GM19324 (cell line): ENCODE results near the gene PIH1D1.

ENCODE experiments used
- ATAC-seq: cut with Tn5 transposase; IDR thresholded peaks from one replicate; pipeline ENCODE4 v1.9.1; 2021; ENCODE audit warnings: mild to moderate bottlenecking, moderate library complexity; ENCODE audit not compliant: unreplicated experiment, low FRiP score

Gene PIH1D1

DNA sequence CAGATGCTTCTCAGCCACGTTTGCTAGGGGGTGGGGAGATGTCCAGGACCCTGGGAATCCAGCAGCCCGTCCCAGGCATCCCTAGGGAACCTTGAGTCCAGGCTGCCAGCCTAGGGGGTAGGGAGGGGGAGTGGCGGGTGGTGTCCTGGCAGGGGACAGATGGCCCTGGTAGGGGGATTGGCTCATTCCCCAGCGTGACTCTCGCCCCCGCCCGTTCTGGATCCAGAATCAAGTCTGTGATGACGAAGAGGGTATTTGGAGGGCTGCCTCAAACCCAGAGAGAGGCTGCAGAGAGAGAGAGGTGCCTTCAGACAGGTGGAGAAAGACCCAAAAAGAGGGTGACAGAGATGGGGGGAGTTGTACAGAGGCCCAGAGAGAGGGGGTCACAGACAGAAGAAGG is 14.4 kb downstream of the PIH1D1 start:
- ATAC-seq: no peak

DNA sequence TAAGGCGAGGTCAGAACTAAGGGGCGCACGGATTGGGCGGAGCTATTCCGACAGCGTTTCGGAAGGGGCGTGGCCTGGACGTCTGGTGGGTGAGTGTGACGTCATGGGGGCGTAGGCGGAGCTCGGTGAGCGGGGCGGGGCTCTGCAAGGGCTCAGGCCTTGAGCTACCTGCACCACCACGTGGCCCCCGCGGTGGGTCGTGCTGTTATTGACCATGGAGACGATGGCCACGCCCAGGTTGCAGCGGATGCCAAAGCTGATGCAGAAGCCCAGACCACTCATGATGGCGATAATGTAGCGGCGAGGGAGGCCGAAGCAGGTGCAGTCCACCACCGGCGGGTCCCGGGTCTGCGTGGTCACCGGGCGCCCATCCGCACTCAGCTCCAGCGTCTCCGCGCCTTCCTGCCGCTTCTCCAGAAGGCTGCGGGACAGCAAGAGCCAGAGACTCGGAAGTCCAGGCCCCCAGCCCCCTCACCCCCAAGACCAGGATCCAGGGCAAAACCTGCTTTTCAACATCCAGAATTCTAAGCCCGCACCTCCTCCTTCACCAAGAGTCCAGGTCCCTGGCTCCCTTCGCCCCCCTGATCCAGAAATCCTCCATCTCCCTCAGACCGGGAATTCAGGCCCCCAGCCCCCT is 15.1 kb downstream of the PIH1D1 start:
- ATAC-seq: no peak

DNA sequence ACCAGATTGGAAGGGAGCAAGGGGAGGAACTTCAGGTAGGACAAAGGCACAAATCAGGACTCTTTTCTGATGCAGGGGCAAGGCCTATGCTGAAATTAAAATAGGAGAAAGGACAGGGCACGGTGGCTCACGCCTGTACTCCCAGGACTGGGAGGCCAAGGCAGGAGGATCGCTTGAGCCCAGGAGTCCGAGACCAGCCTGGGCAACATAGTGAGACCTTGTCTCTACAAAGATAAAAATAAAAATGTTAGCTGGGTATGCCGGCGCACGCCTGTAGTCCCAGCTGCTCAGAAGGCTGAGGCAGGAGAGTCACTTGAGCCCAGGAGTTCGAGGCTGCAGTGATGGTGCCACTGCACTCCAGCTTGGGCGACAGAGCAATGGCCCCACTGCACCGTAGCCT is 15.9 kb downstream of the PIH1D1 start:
- no peak for ATAC-seq

DNA sequence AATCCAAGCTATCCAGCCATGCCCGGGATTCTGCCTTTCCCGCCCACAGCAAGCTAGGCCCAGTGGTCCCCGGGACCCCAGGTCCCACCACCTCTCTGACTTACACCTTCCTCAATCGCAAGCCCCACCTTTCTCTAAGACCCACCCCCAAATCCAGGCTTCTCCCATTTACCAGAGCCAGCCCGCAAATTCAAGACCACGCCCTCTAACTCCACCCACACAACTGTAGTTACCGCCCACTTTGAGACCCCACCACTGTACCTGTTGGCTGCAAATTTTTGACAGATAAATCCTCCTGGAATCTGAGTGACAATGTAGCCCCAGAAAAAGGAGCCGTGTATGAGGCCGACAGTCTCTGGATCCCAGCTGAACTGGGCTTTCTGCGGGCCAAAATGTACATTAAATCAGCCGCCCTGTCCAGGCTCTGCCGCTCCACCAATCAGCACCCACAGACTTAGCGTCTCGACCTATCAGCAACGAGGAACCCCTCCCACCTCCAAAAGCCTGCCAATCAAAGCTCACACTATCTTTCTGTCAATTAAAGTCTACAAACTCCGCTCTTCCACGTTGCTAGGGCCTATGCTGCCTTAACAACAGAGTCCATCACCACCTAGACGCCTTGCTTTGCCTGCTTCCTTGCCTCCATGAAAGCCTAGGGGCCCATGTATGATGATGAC is 16.6 kb downstream of the PIH1D1 start:
- ATAC-seq: no peak

DNA sequence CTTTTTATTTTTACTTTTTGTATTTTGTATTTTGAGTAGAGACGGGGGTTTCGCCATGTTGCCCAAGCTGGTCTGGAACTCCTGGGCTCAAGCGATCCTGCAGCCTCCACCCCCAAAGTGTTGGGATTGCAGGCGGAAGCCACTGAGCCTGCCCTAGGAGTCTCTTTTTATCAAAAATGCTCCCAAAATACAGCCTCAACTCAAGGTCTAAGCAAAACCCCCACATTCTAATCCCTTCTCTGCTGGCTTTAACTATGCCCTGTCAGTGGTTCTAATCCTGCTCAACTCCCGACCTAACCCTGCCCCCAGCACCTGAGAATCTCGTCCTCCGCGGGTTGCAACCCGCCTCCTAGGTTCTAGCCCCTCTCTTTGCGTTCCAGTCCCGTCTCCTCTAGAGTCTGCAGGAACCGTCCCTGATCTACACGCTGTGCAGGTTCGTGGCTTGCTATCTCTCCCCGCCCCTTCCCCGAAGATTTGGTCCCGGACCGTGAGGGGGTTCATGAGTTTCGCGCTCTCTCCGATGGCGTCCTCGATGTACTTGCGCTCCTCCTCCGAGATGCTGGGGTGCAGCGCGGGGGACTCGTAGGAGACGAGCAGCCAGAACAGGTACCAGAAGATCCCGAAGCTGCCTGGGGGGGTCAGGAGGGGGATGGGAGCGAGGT is 18.2 kb downstream of the PIH1D1 start:
- ATAC-seq: no peak

DNA sequence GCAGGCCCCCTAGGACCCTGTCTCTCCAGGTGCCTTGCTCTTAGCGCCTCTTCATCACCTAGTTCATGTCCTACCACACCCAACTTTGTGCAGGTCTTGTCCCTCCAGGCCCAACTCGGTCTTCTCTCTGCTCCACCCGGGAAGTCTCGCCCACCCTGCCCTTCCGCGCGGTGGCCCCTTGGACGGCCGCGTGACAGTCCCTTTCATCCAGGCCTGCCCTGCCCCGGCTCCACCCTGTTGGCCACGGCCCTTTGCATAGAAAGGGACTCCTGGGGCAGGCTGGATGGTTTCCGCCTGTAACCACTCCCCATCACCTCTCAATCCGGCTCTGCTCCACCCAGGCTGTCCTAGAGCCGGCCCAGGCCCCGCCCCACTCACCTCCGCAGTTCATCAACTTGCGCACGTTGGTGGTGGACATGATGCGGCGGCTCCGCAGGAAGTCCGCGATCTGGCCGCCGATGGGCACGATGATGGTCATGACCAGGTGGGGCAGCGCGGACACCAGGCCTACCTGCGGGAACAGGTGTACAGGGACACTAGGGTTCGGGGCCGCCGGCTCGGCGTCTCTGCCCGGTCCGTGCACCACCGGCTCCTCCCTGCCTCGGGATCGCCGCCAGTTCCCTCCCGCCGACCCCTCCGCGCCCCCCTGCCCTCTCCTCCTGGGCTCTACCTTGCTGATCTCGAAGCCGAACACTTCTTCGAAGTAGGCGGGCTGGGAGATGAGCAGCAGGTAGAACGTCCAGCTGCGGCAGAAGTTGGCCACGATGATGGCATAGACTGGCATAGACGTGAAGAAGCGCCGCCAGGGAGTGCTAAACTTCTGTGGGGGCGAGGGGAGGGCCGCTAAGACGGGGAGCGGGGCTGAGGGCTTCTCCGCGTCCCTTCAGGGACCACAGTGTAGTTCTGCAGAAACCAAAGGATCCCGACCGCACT is 19.2 kb downstream of the PIH1D1 start:
- ATAC-seq: no peak

DNA sequence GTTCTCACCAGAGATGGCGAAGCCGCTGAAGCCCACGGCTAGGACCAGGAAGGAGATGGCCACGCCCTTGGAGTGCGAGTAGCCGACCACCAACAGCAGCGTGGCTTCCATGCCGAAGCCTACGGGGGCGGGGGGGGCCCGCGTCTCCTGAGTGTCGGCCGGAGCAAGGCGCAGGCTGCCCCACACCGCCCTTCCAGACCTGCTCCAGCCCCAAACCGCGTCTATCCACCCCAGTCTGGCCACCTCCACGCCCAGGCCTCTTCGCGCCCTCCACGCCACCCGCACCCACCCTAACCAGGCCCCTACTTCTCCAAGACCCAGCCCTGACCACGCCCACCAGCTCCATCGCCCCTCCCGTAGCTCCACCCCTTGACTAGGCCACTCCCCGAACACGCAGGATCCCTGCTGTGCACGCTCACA is 20.3 kb downstream of the PIH1D1 start:
- ATAC-seq: no peak

DNA sequence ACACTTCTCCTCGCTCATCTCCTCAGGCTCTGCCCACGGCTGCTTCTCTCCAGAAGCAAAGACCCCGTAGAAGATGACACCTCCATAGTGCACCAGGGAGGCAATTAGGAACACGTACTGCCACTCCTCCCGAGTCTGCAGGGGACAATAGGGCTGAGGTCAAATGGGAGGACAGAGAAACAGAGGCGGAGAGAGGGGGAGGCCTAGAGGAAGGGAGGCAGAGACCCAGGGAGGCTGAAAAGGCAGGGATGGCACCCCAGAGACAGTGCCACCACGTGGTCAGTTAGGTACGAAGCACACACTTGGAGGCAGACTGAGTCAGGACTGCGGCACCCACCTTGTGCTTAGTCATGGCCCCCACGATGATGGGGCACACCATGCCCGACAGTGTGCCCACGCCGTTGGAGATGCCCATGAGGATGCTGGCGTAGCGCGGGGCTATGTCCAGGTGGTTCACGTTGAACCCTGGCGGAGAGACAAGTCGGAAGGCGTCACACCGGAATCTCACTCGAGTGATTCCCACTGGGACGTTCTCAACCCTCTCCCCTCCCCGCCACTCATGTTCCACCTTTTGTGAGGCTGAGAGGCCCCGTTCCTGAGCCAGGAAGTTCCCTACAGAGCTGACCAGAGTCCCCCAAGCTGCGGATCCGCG is 20.8 kb downstream of the PIH1D1 start:
- ATAC-seq: no peak

DNA sequence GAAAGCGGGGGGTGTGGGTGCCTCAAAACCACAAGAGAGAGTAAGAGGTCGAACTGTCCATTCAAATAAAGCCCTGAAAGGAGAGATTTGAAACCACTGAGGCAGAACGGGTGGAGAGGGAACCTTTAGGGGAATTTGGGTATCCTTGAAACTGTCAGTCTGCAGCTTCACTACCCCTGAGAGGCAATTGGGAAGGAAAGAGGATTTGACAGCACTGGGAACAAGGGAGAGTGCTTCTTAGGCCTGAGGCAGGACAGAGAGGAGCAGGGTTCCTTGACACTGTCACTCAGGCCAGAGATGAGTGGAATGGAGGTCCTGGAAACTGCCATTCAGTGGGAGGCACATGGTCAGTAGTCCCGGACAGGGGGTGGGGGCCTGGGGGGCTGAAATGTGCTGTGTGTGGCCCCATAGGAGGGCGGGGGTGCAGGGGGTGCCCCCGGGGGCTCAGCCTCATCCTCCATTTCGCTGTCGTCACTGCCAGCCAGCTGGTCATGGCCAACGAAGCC is 21.4 kb downstream of the PIH1D1 start:
- no peak for ATAC-seq

DNA sequence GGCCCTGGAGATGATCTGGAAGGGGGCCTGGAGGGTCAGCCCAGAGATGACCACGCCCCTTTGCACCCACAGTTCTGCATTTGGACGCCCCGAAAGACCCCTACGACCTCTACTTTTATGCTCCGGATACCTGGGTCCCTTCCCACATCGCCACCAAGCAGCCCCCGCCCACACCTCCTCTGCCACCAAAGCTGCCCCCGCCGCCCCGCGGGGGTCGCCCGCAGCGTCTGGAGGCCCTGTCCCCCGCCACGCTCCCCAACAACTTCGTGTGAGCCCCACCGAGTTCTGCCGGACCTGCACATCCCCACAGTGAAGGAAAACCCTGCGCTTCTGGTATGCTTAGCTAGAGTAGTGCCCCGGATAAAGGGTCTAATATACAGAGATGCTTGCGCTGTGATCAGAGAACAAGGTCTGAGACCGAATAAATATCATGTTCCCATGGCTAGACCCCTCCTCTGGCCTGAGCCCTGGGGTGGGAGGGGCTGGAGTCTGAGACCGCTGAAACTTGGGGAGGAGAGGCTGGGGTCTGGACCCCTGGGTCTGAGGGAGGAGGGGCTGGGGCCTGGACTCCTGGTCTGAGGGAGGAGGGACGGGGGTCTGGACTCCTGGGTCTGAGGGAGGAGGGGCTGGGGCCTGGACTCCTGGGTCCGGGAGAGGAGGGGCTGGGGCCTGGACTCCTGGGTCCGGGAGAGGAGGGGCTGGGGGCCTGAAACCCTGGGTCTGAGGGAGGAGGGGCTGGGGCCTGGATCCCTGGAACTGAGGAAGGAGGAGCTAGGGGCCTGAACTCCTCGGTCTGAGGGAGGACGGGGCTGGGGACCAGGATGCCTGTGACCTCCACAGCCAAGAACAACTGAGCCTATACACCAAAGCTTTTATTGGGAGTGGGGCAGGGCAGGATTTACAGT is 22.8 kb downstream of the PIH1D1 start:
- no peak for ATAC-seq

DNA sequence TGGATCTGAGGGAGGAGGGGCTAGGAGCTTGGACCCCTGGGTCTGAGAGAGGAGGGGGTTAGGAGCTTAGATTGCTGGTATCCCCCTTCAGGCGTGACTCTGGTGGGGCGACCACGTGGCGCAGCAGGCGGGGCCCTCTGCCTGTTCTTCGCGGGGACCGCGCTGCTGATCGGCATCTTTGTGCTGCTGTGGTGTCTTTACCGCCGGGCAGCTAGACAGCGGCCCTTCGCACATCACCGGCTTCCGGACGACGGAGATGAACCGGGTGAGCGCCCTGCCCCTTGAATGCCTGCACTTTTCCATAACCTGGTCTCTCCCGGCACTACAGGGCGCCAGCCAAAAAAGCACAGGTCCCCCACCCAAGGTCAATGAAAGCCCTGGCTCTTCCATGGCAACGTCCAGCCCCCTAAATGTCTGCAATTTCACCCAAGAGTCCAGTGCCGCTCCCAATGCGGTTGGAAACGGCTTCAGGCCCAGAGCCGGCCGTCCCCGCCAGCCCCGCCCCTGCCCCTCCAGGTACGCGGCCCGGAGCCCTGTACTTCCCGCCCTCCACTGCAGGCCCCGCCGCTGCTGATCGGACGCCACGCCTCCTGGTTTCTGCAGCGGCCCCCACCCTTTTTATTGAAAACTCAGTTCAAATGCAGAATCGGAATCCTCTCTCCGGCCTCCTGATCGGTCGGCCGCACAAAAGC is 23.6 kb downstream of the PIH1D1 start:
- ATAC-seq: no peak

DNA sequence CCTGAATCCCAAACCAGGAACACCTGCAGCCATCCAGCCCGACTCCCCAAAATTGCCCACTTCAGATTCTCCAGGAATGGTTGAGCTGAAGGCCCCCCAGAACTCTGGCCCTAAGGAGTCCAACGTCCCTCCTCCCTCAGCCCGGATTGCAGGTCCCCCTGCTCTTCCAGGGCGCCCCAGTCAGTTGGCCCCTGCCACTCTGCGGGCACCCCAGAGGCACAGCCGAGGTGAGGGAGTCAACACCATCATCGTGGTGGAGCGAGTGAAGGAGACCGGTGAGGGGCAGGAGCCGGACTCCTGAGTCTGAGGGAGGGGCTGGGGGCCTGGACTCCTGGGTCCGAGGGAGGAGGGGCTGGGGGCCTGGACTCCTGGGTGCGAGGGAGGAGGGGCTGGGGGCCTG is 24.3 kb downstream of the PIH1D1 start:
- no peak for ATAC-seq

DNA sequence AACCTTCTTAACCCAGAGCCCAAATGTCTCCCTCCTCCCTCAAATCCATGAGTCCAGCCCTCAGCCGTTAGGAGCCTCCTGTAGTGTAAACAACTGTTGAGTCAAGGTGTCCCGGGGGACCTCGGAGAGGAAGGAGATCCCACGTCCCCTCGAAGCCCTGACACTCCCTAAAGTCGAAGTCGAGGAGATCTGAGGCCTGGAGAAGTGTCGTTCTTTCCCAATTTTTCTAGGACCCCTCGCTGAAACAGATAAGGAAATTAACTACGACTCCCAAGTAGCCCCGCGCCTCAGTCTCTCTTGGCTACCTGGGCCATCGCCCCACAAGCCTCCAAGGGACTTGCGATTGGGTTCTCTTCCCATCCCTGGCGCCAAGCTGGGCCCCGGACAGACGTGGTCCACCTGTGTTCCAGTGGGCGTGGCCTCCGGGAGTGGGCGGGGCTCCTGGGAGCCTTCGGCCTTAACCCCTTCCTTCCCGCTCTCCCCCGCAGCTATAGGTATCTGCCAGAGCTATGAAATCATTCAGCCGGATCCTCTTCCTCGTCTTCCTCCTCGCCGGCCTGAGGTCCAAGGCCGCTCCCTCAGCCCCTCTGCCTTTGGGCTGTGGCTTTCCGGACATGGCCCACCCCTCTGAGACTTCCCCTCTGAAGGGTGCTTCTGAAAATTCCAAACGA is 25.6 kb downstream of the PIH1D1 start:
- ATAC-seq: no peak

DNA sequence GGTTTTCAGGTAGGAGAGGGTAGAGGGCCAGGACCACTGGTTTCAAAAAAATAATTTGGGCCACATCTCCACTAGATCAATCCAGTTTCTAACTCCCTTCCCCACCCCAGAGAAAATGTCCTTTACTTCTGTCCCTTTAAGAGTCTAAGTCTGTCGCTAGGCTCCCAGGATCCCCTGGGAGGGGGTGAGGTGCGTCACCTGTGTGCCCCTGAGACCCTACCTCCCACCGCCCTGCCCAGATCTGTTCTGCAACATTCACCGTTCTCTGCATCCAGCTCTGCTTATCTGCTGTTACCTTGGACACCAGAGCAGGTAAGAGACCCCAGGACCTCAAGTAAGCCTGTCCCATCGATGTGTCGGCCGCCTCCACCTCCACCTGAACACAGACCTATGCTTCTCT is 26.4 kb downstream of the PIH1D1 start, which contains the start of gene GFY:
Gene GFY (plus strand): TSS at position 211 of the 400 bp plus-strand sequence. CDS start 1,043 bp downstream, outside the sequence.
- no peak for ATAC-seq

DNA sequence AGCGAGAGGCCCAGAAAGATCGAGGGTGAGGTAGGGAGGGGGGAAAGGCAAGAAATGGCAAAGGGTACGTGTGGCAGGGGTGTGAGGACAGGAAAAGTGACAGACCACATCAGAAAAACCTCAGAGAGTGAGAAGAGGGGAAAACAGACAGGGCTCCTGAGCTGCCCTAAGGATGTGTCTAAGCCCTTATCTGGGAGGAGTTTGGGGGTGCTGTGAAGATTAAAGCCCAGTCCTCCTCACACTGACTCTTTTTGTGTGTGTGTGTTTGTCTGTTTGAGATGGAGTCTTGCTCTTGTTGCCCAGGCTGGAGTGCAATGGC is 27.7 kb downstream of the PIH1D1 start:
- no peak for ATAC-seq

DNA sequence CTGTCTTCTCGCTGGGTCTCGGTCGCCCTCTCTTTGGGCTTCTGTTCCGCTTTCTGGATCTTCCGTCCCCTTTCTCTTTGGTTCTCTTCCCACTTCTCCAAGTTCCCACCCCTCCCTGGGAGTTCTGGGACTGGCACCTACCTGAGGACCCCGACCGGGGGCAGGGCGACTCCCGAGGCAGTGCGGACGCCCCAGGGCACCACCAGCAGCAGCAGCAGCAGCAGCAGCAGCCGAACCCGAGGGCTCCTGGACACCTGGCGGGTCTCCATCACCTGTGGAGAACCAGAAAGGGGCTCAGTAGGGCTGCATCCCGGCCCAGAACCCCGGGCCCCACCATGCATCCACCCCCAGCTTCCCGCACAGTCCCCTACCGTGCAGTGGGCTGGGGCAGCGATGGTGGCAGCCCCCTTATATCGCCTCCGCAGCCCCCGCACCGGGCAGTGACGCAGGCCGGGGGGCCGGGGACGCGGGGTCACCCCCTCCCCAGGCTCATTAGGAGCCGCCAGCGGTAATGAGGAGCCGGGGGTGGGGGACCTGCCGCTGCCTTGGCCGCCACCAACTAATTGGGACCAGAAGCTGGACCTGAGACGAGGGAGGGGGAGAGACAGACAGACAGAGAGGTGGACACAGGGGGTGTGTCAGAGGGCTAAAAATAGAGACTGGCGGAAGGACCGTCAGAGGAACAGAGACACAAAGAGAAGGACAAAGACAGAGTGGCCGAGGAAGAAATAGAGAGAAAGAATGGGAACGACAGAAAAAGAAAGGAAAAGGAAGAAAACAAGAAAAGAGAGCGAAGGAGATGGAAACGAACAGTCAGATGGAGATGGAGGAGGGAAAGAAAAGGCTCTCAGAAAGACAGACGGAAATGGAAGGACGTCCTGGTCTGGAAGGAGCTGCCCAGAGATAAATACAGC is 28.3 kb downstream of the PIH1D1 start, which contains the start of gene PTH2:
Gene PTH2 (minus strand): TSS at position 371 of the 914 bp plus-strand sequence. CDS start 102 bp downstream, at position 269.
- no peak for ATAC-seq
